Thoracic aorta (tissue), 2 donors: ENCODE results near the gene E4F1. TPM values are rescaled to one million over a fixed set of nuclear protein-coding genes. Genes with fewer than 3 reads are reported as not detected.

Source experiments
- ATAC-seq: fragments of 150-250 bp; one replicate; pipeline ENCODE4 v1.8.0; 2017; ENCODE audit warnings: low read depth; ENCODE audit not compliant: insufficient number of reproducible peaks, low FRiP score
- DNase-seq: peaks from one replicate; pipeline ENCODE4 v3.0.0-alpha.2; 2020; ENCODE audit warnings: low spot score
- H3K27ac ChIP-seq, 2 donors: fragments of 200-600 bp; sonication (generic); 1 replicate in 1 of 2; 2 replicates in 1 of 2; pipeline ENCODE4 v1.5.1; 2016; ENCODE audit warnings: mild to moderate bottlenecking in 2 of 2, moderate library complexity in 2 of 2
- H3K27me3 ChIP-seq: fragments of 200-600 bp; sonication (generic); replicated peaks from 2 replicates; pipeline ENCODE4 v1.6.0; 2016; ENCODE audit warnings: mild to moderate bottlenecking; ENCODE audit not compliant: insufficient read depth
- H3K36me3 ChIP-seq: fragments of 200-600 bp; sonication (generic); one replicate; pipeline ENCODE4 v1.5.1; 2016
- H3K4me1 ChIP-seq, 2 donors: fragments of 200-600 bp; sonication (generic); 1 replicate in 1 of 2; 2 replicates in 1 of 2; pipeline versions ENCODE4 v1.5.1 to v1.6.0; 2016; ENCODE audit warnings: low read depth in 2 of 2, mild to moderate bottlenecking in 1 of 2; ENCODE audit not compliant: control insufficient read depth in 1 of 2
- H3K4me3 ChIP-seq: fragments of 200-600 bp; sonication (generic); 2 replicates; pipeline ENCODE4 v1.5.1; 2016; ENCODE audit warnings: mild to moderate bottlenecking
- H3K9me3 ChIP-seq: fragments of 200-600 bp; sonication (generic); 2 replicates; pipeline ENCODE4 v1.5.1; 2016
- CTCF ChIP-seq: fragments of 200-600 bp; sonication (generic); IDR thresholded peaks from one replicate; pipeline ENCODE4 v1.5.1; 2019; ENCODE audit warnings: antibody characterized with exemption
- total RNA-seq, 2 donors: library from RNA; depleted of rRNA; stranded (reverse); fragments of >200 nt; gene quantifications; one replicate each; pipeline versions ENCODE4 v1.1.0 to v1.2.3, GENCODE V29; 2016

Gene E4F1
- total RNA-seq, 2 donors from 2014 or later: 44.0 to 50.2 TPM

- H3K27ac ChIP-seq: peak overlapping the region in 1 of 2 donors; percentile 7
- TF ChIP-seq CTCF: peak; percentile 17
- DNase-seq: no peak
- ATAC-seq: no peak
- H3K9me3 ChIP-seq: no peaks in the 10 kb centered on the region
- no peaks in the 10 kb centered on the region for H3K36me3 ChIP-seq
- no peak overlapping the region for H3K4me3 ChIP-seq
- peaks cover 8% of the 10 kb centered on the region for H3K27me3 ChIP-seq
- H3K4me1 ChIP-seq: peaks cover 5 to 13% of the 10 kb centered on the region in 2 donors
Measured at GRCh38 chr16:2194852-2195321, 28.5 kb upstream of the E4F1 start.

GRCh38 chr16:2195322-2196161, 27.8 kb upstream of the E4F1 start:
- no peak for ATAC-seq
- no peak for DNase-seq
- H3K27ac ChIP-seq: peak overlapping the region in 1 of 2 donors; percentile 7
- peaks cover 5 to 13% of the 10 kb centered on the region in 2 donors for H3K4me1 ChIP-seq
- H3K27me3 ChIP-seq: peaks cover 8% of the 10 kb centered on the region
- no peaks in the 10 kb centered on the region for H3K9me3 ChIP-seq
- H3K36me3 ChIP-seq: no peaks in the 10 kb centered on the region
- peak overlapping the region; percentile 62 for H3K4me3 ChIP-seq
- TF ChIP-seq CTCF: no peak

- H3K27ac ChIP-seq: peak within 1 kb of the TSS in 1 of 2 donors; percentile 7
- DNase-seq (no peak), ATAC-seq (no peak)
- H3K4me1 ChIP-seq: peaks cover 5 to 13% of the 10 kb centered on the region in 2 donors
- H3K27me3 ChIP-seq: peaks cover 8% of the 10 kb centered on the region
- no peak for TF ChIP-seq CTCF
- no peaks in the 10 kb centered on the region for H3K36me3 ChIP-seq
- H3K9me3 ChIP-seq: no peaks in the 10 kb centered on the region
- H3K4me3 ChIP-seq: peak within 1 kb of the TSS; percentile 62
Measured at GRCh38 chr16:2196162-2196980, 27.0 kb upstream of the E4F1 start, which contains the start of gene CASKIN1. Gene CASKIN1, minus strand, starts transcription at chr16:2196605. Its CDS starts 173 bp downstream, at chr16:2196432.

GRCh38 chr16:2196981-2197511, 26.3 kb upstream of the E4F1 start:
- Histone ChIP-seq H3K4me1 (peaks cover 5 to 13% of the 10 kb centered on the region in 2 donors), H3K27ac (no peak overlapping the region), H3K27me3 (peaks cover 8% of the 10 kb centered on the region), H3K36me3 (no peaks in the 10 kb centered on the region), H3K9me3 (no peaks in the 10 kb centered on the region), H3K4me3 (peak overlapping the region; percentile 46)
- DNase-seq: no peak
- ATAC-seq: no peak
- no peak for TF ChIP-seq CTCF
